DOHH2 (cell line): Measurements from ENCODE around the gene COG4.

Experiments used
- H3F3A ChIP-seq: fragments of 200-600 bp; sonication (generic), shearing (Covaris generic); 2 replicates; pipeline ENCODE4 v1.6.0; 2016; ENCODE audit warnings: antibody characterized with exemption, mild to moderate bottlenecking; ENCODE audit not compliant: control insufficient read depth, insufficient read depth
- H3K27ac ChIP-seq: fragments of 200-600 bp; sonication (generic); 2 replicates; pipeline ENCODE4 v1.5.1; 2014; ENCODE audit warnings: low read depth, mild to moderate bottlenecking, low read length, moderate library complexity
- H3K27me3 ChIP-seq: fragments of 200-600 bp; sonication (generic); 2 replicates; pipeline ENCODE4 v1.6.1; 2014; ENCODE audit warnings: mild to moderate bottlenecking, low read length, mixed read lengths; ENCODE audit not compliant: control insufficient read depth
- H3K36me3 ChIP-seq: fragments of 200-600 bp; sonication (generic); 2 replicates; pipeline ENCODE4 v1.6.1; 2014; ENCODE audit warnings: mild to moderate bottlenecking, low read length, moderate library complexity, mixed read lengths; ENCODE audit not compliant: control insufficient read depth
- H3K4me1 ChIP-seq: fragments of 200-600 bp; sonication (generic); 2 replicates; pipeline ENCODE4 v1.6.1; 2014; ENCODE audit warnings: mild to moderate bottlenecking, low read length, mixed read lengths; ENCODE audit not compliant: control insufficient read depth
- H3K4me2 ChIP-seq: fragments of 200-600 bp; sonication (generic); 2 replicates; pipeline ENCODE4 v1.6.0; 2014; ENCODE audit warnings: mild to moderate bottlenecking, low read length, moderate library complexity
- H3K4me3 ChIP-seq: fragments of 200-600 bp; sonication (generic); 2 replicates; pipeline ENCODE4 v1.5.1; 2014; ENCODE audit warnings: mild to moderate bottlenecking, low read length, mixed read lengths
- H3K79me2 ChIP-seq: fragments of 200-600 bp; sonication (generic); 2 replicates; pipeline ENCODE4 v1.6.1; 2014; ENCODE audit warnings: mild to moderate bottlenecking, low read length, mixed read lengths; ENCODE audit not compliant: control insufficient read depth
- H3K9me2 ChIP-seq: fragments of 200-600 bp; sonication (generic); replicated peaks from 2 replicates; pipeline ENCODE4 v1.6.1; 2014; ENCODE audit warnings: mild to moderate bottlenecking, low read length, mixed read lengths; ENCODE audit not compliant: control insufficient read depth
- H3K9me3 ChIP-seq: fragments of 200-600 bp; sonication (generic); 2 replicates; pipeline ENCODE4 v1.6.1; 2014; ENCODE audit warnings: antibody characterized with exemption, low read length, mixed read lengths; ENCODE audit not compliant: control insufficient read depth, insufficient read depth
- H4K20me1 ChIP-seq: fragments of 200-600 bp; sonication (generic); 2 replicates; pipeline ENCODE4 v1.6.0; 2014; ENCODE audit warnings: low read depth, mild to moderate bottlenecking, antibody characterized with exemption, low read length, moderate library complexity; ENCODE audit not compliant: control insufficient read depth, insufficient read depth
- EZH2phosphoT487 ChIP-seq: fragments of 200-600 bp; sonication (generic); IDR thresholded peaks from 2 replicates; pipeline ENCODE4 v1.6.1; 2017; ENCODE audit warnings: borderline replicate concordance, mild to moderate bottlenecking, antibody characterized with exemption, low read length, moderate library complexity, mixed read lengths
- TF ChIP-seq, protein P1 (sequence below): fragments of 200-600 bp; sonication (generic); IDR thresholded peaks from one replicate; pipeline ENCODE4 v1.5.1; 2014; ENCODE audit warnings: antibody characterized with exemption, mild to moderate bottlenecking, low read depth, low read length; ENCODE audit not compliant: poor library complexity, severe bottlenecking

Gene COG4

DNA sequence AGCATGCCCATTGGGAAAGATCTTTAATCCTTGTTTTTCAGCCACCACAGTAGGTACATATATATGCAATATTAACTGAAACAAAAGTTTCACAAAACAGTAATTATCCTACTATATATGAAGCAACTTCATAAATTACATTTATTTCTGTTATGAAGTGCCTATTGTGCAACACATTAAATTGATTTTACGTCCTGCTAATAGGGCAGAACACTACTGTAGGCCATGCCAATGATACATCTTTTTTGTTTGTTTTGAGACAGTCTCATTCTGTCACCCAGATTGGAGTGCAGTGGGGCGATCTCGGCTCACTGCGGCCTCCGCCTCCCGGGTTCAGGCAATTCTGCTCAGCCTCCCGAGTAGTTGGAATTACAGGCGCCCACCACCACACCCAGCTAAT lies 29.3 kb upstream of the COG4 start:
- no peak overlapping the region for H3K4me2 ChIP-seq
- H4K20me1 ChIP-seq, result peaks cover 20% of the 10 kb centered on the region

DNA sequence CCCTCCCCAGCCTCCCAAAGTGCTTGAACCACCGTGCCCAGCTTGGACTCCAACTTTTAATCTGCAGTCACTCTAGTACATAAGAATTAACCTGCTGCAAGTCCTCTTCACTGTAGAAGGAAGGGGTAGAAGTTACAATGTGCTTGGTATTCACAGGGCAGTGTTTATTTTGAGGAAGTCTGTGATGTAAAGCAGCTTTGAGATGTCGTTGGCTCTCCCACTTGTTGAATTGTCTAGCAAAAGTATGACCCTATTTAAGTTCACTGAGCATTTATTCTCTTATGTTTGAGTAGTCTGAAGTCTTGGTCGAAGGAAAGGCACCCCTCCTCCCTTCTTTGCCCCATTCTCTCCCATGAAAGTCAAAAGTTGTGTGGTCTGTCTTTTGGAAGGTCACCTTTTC lies 28.4 kb upstream of the COG4 start:
- no peak overlapping the region for H3K4me2 ChIP-seq
- peaks cover 85% of the 10 kb centered on the region for H3K79me2 ChIP-seq
- H3K4me3 ChIP-seq, result no peak overlapping the region
- no peak overlapping the region for H3K27ac ChIP-seq
- H3F3A ChIP-seq, result peaks cover 2% of the 10 kb centered on the region; the same call in 1 of the 2 replicates
- TF ChIP-seq, protein P1, sequence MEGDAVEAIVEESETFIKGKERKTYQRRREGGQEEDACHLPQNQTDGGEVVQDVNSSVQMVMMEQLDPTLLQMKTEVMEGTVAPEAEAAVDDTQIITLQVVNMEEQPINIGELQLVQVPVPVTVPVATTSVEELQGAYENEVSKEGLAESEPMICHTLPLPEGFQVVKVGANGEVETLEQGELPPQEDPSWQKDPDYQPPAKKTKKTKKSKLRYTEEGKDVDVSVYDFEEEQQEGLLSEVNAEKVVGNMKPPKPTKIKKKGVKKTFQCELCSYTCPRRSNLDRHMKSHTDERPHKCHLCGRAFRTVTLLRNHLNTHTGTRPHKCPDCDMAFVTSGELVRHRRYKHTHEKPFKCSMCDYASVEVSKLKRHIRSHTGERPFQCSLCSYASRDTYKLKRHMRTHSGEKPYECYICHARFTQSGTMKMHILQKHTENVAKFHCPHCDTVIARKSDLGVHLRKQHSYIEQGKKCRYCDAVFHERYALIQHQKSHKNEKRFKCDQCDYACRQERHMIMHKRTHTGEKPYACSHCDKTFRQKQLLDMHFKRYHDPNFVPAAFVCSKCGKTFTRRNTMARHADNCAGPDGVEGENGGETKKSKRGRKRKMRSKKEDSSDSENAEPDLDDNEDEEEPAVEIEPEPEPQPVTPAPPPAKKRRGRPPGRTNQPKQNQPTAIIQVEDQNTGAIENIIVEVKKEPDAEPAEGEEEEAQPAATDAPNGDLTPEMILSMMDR, result no peak
- TF ChIP-seq EZH2phosphoT487, result no peak
- peaks cover 23% of the 10 kb centered on the region for H4K20me1 ChIP-seq
- H3K27me3 ChIP-seq, result no peaks in the 10 kb centered on the region
- no peaks in the 10 kb centered on the region for H3K9me3 ChIP-seq
- H3K9me2 ChIP-seq, result no peaks in the 10 kb centered on the region
- peaks cover 97% of the 10 kb centered on the region for H3K36me3 ChIP-seq
- no peaks in the 10 kb centered on the region for H3K4me1 ChIP-seq

More for the DNA sequence above, 29.3 kb upstream of the COG4 start:
- no peaks in the 10 kb centered on the region for H3K9me3 ChIP-seq
- no peak for TF ChIP-seq EZH2phosphoT487
- TF ChIP-seq, protein P1, result no peak
- no peaks in the 10 kb centered on the region for H3K27me3 ChIP-seq
- peaks cover 86% of the 10 kb centered on the region for H3K79me2 ChIP-seq
- no peak overlapping the region for H3K4me3 ChIP-seq
- no peaks in the 10 kb centered on the region for H3K9me2 ChIP-seq
- peaks cover 98% of the 10 kb centered on the region for H3K36me3 ChIP-seq
- H3F3A ChIP-seq, result peaks cover 8% of the 10 kb centered on the region
- H3K4me1 ChIP-seq, result no peaks in the 10 kb centered on the region
- no peak overlapping the region for H3K27ac ChIP-seq

DNA sequence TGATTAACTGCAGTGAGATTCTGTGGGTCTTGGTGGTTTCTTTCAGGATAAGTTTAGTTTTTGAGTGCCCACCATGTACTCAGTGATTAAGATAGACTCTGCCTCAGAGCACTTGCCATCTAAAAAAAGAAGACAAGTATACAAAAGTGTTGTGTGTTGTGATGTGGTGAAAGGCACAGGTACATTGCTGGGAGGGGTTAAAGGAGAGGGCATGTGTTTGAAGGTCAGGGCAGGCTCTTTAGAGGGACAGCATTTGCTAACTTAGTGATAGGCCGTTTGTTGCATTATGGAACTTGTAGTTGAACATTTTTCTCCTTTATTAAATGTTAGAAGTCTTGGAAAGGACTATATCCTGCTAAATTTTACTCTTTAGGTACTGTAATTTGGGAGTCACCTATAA lies 26.7 kb upstream of the COG4 start:
- Histone ChIP-seq H4K20me1 (peaks cover 26% of the 10 kb centered on the region), H3F3A (peaks cover 2% of the 10 kb centered on the region; the same call in 1 of the 2 replicates), H3K9me3 (no peaks in the 10 kb centered on the region), H3K79me2 (peaks cover 87% of the 10 kb centered on the region), H3K27me3 (no peaks in the 10 kb centered on the region), H3K27ac (no peak overlapping the region), H3K4me3 (no peak overlapping the region), H3K4me2 (no peak overlapping the region), H3K4me1 (no peaks in the 10 kb centered on the region), H3K36me3 (peaks cover 96% of the 10 kb centered on the region), H3K9me2 (no peaks in the 10 kb centered on the region)
- no peak for TF ChIP-seq EZH2phosphoT487
- TF ChIP-seq, protein P1, result no peak
